NCI-H2171 treated with DMSO at 0.1 percent for 48 hours (cell line): ENCODE measurements around the gene APOM.

Experiments
- DNase-seq: peaks from one replicate; lab custom pipeline; 2025; lab: John Stamatoyannopoulos, UW

APOM gene

DNA sequence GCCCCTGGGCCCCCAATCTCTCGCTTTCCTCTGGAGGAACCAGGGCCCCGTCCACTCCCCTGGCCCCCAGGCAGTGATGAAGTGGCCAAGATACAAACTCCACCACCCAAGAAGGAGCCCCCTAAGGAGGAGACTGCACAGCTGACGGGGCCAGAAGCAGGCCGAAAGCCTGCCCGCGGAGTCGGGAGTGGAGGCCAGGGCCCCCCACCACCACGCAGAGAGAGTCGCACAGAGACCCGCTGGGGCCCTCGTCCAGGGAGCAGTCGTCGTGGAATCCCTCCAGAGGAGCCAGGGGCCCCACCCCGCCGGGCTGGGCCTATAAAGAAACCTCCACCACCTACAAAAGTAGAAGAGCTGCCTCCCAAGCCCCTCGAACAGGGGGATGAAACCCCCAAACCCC lies 24.5 kb upstream of the APOM start:
- DNase-seq, result no peak

DNA sequence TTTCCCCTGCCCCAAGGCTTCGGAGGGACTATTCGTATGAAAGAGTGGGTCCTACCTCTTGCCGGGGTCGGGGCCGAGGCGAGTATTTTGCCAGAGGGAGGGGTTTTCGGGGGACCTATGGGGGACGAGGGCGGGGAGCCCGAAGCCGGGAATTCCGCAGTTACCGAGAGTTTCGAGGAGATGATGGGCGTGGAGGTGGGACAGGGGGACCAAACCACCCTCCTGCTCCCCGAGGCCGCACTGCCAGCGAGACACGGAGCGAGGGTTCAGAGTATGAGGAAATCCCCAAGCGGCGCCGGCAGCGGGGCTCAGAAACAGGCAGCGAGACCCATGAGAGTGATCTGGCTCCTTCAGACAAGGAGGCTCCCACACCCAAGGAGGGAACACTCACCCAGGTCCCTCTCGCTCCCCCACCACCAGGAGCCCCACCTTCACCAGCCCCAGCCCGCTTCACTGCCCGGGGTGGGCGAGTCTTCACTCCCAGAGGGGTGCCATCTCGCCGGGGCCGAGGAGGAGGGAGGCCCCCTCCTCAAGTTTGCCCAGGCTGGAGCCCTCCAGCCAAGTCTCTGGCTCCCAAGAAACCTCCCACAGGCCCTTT lies 23.9 kb upstream of the APOM start:
- DNase-seq, result no peak

DNA sequence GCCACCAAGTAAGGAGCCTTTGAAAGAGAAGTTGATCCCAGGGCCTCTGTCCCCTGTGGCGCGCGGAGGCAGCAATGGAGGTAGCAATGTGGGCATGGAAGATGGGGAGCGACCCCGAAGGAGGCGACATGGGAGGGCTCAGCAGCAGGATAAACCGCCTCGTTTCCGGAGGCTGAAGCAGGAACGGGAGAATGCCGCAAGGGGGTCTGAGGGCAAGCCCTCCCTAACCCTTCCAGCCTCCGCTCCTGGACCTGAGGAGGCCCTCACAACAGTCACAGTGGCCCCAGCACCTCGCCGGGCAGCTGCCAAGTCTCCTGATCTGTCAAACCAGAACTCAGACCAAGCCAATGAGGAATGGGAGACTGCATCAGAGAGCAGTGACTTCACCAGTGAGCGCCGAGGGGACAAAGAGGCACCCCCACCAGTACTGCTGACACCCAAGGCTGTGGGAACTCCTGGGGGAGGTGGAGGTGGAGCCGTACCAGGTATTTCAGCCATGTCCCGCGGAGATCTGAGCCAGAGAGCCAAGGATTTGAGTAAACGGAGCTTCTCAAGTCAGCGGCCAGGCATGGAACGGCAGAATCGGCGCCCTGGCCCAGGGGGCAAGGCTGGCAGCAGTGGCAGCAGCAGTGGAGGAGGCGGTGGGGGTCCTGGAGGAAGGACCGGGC lies 23.3 kb upstream of the APOM start:
- no peak for DNase-seq

DNA sequence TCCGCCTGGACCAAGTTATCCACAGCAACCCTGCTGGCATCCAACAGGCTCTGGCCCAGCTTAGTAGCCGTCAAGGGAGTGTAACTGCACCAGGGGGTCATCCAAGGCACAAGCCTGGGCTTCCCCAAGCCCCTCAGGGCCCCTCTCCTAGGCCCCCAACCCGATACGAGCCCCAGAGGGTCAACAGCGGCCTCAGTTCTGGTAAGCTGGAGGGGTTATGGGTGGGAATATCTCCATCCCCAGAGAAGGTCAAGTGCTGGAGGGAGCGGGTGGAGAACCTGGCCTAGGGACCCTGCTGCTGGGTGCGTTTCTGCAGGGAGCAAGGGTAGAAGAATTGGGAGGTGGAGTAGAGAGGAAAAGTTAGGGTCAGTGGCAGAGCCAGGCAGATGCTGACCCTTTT lies 22.2 kb upstream of the APOM start:
- DNase-seq, result no peak

DNA sequence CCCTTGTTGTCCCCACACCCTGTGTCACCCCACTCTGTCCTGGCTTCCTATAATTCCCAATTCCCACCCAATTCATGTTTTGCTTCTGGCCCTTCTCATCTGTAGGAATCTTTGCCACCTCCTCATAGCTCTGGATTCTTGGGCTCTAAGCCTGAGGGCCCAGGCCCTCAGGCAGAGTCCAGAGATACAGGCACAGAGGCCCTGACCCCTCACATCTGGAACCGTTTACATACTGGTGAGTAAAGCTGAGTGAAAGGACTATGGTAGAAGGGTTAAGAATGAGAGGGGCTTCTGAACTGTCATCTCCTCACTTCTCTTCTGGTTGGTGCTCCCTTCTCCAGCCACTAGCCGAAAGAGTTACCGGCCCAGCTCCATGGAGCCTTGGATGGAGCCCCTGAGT lies 21.6 kb upstream of the APOM start:
- DNase-seq, result no peak

DNA sequence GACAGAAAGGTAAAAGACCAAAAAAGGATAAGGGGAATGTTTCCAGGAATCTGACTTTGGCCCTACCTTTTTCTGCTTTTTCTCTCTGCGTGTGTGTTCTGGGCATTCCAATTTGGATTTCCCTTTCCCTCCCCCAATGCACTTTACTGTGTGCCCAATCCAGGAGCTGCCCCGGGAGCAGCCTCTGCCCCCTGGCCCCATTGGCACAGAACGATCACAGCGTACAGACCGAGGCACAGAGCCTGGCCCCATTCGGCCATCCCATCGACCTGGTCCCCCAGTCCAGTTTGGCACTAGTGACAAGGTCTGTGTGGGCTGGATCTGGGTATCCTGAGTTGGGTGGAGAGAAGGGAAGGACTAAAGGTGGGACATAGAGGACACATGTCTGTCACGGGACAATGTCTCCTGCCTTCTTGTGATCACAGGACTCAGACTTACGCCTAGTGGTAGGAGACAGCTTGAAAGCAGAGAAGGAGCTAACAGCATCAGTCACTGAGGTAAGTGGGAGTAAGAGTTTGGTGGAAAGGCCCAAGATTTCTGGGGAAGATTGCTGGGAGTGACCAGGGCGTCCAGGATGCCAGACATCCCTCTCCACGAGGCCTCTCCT lies 20.6 kb upstream of the APOM start:
- DNase-seq, result no peak

DNA sequence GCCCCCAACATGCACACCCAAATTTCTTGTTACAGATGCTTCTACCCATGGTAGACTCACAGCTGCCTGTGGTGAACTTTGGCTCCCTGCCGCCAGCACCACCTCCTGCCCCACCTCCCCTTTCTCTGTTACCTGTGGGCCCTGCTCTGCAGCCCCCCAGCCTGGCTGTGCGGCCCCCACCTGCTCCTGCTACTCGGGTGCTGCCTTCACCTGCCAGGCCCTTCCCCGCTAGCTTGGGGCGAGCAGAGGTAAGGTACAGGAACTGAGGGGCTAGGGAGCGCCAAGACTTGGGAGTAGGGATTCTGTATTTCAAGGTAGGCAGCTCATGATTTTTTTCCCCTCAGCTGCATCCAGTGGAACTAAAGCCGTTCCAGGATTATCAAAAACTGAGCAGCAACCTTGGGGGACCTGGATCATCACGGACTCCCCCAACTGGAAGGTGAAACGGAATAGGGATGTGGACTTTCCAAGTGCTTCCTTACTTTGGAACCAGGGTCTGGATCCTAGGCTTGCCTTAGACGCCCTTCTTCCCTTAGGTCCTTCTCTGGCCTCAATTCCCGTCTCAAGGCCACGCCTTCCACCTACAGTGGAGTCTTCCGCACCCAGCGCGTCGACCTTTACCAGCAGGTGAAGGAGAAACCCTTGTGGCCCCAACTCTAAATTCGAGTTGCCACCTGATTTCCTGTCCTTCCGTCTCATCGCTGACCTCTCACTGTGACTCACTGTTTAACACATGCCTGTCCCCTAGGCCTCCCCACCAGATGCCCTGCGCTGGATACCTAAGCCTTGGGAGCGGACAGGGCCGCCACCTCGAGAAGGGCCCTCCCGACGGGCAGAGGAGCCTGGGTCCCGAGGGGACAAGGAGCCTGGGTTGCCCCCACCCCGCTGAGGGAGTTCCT lies 18.7 kb upstream of the APOM start:
- DNase-seq, result no peak

DNA sequence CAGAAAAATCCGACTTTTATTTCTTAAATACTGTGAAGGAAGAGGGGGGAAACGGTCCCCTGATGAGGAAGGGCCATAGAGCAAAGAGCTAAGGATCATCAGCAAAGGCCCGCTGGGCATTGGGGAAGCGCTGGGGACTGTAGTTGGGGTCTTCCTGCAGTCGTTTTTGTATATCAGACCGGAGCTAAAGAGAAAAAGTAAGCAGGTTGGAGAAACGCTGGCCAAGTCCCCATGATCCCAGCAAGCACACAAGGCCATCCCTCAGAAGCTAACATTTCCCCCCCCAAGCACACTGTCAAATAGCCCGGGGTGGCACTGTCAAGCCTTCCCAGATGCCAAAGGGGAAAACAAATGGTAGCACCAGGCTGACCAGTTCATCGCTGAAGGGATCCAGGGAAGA lies 16.7 kb upstream of the APOM start:
- no peak for DNase-seq

DNA sequence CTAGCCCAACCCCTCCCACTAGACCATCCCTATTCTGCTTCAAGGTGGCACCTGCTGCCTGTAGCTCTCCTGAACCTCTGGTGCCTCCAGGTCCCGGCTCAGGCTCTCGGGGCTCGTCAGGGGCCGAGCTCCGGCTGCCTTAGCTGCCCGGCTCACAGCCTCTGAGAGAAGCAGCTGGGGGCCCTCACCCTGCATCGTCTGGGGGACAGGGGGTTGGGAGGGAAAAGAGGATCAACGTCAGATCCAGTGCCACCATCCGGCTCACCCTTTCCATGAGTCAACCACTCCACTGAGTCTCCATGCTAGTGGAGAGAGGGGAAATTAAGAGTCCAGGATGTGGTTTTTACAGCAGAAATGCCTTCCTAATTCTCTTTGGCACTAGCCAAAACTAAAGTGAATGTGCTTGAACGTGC lies 16.2 kb upstream of the APOM start:
- DNase-seq, result no peak

DNA sequence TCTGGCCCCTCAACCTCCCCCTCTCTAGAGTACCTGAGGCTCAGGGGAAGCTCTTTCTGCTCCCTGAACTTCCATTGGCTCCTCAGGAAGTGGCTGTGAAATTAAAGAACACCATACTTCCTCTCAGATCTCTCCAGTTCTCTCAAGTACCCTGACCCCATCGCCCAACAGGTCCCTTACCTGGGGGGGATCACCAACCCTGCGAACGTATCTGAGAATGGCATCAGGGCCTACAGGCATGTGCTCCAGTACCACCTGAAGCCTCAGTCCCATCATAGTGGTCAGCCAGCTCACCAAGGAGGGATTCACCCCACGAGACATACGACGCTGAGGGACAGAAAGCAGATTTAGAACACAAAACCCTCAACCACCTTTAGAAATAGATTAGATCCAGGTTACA lies 15.1 kb upstream of the APOM start:
- DNase-seq, result no peak

DNA sequence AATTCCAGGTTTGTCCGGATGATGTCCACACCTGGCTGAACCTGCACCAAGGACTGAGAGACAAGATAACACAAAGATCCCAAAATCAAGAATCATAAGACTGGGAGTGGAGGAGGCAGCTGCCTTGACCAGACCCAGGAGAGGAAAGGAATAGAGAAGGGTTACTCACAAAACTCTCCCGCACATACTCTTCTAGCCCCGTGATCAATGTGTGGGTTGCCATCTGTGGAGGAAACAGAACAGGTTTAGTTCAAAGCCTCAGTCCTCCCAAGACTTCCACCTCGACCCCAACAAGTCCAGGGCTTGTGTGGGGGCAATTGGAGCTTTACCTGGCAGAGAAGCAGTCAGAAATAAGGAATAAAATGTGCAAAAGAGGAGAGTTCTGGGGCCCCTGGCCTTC lies 14.3 kb upstream of the APOM start:
- no peak for DNase-seq

DNA sequence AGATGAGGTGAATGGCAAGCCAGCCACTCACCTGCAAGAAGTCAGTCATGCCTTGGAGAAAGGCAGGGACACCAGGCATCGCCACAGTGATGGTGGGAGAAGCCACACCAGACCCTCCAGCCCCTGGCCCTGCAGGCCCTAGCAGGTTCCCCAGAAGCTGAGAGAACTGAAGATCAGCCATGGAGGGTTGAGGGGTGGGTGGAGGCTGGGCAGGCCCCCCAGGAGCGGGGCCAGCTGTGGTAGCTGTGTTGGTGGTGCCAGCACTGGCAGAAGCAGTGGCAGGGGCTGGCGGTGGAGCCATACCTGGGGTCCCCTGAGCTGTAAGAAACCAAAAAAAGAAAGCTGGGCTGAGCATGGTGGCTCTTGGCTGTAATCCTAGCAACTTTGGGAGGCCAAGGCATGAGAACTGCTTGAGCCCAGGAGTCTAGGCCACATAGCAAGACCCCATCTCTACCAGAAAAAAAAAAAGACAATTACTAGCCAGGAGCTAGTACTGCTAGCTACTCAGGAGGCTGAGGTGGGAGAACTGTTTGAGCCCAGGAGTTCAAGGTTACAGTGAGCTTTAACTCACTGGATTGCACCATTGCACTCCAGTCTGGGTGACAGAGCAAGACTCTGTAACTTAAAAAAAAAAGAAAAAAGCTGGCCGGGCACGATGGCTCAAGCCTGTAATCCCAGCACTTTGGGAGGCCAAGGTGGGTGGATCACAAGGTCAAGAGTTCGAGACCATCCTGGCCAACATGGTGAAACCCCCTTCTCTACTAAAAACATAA lies 12.7 kb upstream of the APOM start:
- no peak for DNase-seq

DNA sequence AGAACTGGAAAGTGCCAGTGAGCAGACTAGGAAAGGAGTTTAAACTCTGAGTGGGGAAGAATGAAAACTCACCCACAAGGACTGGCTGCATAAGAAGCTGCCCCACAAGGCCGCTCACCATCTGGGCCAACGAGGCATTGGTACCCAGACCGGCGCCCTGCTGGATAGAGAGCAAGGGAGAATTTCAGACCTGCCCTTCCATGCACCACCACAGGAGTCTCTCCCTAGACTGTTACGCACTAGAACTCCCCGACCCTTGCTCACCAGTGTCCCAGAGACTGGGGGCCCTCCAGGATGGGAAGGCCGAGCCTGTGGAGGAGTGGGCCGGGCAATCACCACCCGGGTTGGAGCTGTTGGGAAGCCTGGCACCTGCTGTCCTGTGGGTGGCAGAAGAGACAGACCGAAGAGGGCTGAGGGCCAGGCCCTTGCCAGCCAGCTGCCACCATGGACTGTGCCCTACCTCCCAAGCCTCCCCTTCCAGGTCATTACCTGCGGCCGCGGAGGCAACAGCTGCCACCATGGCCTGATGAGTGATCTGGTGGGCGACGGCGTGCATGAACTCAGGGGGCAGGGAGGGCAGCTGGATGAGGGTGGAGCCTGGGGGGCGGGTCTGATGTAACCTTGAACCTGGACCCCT lies 11.8 kb upstream of the APOM start:
- DNase-seq, result no peak

DNA sequence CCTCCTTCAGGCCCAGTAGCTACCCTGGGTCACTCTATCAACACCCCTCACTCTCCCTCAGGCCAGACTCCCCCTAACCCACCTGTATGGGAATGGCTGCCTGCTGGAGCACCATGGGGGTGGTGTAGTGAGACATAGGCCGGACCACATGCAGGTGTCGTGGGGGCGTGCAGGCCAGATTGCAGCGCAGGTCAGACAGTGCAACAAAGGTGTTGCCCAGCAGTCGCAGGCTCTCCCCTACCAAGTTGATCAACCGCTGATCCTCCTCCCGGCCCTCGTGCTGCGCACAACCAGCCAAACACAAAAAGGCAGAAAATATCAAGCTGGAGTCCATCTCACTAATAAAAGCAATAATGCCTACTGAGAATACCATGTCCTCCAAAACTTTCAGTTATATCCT lies 10.4 kb upstream of the APOM start:
- no peak for DNase-seq

DNA sequence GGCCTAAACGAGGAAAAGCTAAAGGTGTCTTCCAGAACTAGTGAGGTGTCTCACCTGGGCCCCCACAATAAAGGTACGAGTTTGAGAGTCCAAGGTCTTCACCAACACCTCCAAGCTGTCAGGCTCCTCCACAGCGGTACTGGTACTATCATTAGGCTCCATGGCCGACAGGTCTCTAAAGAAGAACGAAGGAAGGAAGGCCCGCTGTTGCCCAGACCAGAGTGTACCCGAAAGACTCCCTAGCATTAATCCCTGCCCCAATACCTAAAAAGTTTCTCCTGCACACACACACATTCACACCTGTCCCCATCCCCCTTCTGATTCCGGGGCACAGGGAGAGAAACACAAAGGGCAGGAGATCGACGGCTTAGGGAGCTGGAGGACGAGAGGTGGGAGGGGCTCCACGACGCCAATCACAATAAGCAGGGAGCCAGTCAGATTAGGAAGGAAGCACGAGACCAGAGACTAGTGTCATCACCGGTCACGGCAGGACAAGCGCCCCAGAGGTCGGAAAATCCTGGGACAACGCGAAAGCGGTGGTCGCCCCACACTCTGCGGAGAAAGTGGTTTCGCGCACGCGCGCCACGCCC lies 4.0 kb upstream of the APOM start:
- peak; percentile 80 for DNase-seq

DNA sequence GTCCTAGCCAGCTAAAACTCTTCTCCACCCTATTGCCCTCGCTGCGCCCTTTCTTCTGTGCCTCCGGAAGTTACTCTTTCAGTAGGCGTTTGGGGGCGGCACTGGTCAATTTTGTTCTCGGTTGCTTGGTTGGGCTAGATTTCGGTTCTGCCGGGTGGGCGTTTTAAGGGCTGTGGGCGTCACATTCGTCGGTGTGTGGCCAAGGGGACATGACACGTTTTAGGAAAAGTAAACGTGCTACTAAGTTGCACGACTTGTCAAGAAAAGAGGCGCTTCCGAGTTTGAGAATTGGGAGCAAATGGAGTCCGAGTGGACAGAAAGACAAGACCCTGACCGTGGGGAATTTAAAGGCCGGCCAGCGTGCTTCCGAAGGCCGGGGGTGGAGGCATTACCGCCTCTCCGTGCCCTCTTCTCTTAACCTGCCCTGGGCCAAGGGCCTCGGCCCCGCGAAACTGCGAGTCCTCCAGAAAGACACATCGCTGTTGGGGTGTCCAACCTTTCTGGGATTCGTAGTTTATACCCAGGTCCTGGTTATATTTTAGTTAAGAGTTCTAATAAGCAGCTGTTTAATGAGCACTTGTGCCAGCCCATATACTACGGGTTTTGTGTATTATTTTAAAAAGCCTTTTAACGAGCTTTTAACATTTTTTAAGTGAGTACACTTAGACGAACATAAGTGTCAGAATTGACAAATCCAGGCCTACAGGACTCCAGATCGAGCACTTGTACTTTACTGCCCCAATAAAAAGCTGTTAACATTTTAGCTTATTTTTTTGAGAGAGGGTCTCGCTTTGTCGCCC lies 2.6 kb upstream of the APOM start:
- DNase-seq, result no peak

DNA sequence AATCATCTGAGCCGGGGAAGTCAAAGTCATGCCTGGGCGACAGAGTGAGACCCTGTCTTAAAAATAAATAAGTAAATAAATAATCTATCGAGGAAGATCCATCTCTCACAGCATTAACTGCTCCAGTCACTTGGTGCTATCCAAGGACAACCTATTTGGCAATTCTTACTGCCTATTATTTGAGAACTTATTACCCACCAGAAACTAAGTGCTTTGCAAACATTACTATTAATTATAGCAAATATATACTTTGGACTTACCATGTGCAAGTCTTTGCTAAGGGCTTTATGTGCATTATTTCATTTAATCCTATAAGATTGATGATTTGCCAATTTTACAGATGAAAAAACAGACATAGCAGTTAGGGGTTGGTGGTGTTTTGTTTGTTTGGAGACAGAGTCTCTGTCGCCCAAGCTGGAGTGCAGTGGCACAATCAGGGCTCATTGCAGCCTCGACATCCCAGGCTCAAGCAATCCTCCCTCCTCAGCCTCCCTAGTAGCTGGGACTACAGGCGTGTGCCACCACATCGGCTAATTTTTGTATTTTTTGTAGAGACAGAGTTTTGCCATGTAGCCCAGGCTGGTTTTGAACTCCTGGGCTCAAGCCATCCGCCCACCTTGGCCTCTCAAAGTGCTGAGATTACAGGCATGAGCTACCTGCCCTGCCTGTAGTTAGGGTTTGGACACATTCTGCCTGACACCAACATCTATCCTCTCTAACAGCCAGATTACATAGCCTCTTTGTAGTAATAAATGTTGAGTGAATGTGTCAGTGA lies 933 bp upstream of the APOM start:
- no peak for DNase-seq

DNA sequence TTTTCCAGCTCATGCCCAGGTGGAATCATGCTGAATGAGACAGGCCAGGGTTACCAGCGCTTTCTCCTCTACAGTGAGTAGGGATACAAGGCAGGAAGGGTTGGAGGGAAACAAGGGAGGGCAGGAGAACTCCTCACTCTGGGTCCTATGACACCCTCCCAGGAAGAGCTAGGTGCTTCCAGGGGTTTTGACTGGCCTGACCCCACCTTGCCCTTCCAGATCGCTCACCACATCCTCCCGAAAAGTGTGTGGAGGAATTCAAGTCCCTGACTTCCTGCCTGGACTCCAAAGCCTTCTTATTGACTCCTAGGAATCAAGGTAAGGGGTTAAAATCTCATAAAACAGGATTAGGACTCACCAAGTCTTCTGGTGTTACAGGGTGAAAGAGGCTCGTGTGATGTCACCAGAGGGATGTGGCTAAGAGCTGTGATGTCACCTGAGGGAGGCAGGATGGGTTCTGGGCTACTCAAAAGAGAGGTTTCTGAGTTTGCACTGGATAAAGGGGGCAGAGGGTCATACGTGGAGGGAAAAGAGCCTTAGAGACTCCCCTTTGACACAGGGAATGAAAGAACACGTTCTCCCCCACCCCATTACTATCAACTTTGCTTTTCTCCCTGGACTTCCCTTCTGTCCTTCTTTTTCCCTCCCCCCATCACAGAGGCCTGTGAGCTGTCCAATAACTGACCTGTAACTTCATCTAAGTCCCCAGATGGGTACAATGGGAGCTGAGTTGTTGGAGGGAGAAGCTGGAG lies 1.9 kb downstream of the APOM start:
- no peak for DNase-seq

DNA sequence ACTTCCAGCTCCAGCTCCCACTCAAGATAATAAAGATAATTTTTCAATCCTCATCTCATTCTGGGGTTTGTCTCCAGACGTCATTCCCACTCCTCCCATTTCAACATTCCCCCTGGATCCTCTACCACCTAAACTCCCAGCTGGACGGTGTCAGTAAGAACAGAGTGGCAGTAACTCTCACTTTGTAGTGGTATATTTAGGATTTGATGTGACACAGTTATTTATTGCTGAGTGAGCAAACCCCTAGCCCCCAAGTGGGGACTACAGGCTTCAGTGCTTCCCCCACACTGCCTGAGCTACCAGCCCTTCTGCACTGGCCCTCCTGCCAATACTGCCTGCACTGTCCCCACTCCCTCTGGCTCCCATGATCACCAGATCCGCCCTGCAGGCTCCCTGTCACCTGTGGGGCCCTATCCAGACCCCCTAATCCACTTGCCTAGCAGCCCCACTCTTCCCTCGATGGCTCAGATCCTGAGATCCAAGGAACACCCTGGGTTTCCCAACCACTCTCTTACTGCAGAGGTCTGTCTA lies 2.5 kb downstream of the APOM start:
- no peak for DNase-seq
